HCT116 (cell line): ENCODE measurements around the gene ZKSCAN2.

ENCODE experiments used
- CBX3 ChIP-seq: IDR thresholded peaks from 2 replicates; pipeline ENCODE4 v1.6.1; 2012; ENCODE audit warnings: low read depth
- POLR2A ChIP-seq: IDR thresholded peaks from 2 replicates; pipeline ENCODE4 v1.7.0; 2011; ENCODE audit warnings: borderline replicate concordance; ENCODE audit not compliant: insufficient read depth, insufficient read length; ENCODE audit errors: extremely low read depth
- POLR2AphosphoS5 ChIP-seq: IDR thresholded peaks from 2 replicates; pipeline ENCODE4 v1.6.1; 2011; ENCODE audit warnings: mild to moderate bottlenecking, low read depth, low read length, moderate library complexity
- SRF ChIP-seq: IDR thresholded peaks from 2 replicates; pipeline ENCODE4 v1.6.1; 2012; ENCODE audit warnings: low read depth
- YY1 ChIP-seq: IDR thresholded peaks from 2 replicates; pipeline ENCODE4 v1.6.1; 2011; ENCODE audit warnings: low read length, low read depth, moderate library complexity, mild to moderate bottlenecking; ENCODE audit not compliant: insufficient replicate concordance; ENCODE audit errors: extremely low read depth
- TF ChIP-seq, protein P1 (sequence below), 3 experiments: fragments of 200-600 bp in 1 of 3; sonication (generic) in 1 of 3; IDR thresholded peaks in 2 of 3; conservative IDR thresholded peaks in 1 of 3; 2 replicates each; pipeline ENCODE4 v1.5.1; 2012 to 2017; ENCODE audit warnings: low read depth in 2 of 3, low read length in 2 of 3, antibody characterized with exemption in 1 of 3, borderline replicate concordance in 1 of 3, control low read depth in 1 of 3, mild to moderate bottlenecking in 1 of 3, mixed read lengths in 1 of 3, mixed run types in 1 of 3, moderate library complexity in 1 of 3; ENCODE audit not compliant: insufficient read depth in 1 of 3
- TF ChIP-seq, protein P2 (sequence below): IDR thresholded peaks from 2 replicates; pipeline ENCODE4 v1.6.1; 2012

DNA sequence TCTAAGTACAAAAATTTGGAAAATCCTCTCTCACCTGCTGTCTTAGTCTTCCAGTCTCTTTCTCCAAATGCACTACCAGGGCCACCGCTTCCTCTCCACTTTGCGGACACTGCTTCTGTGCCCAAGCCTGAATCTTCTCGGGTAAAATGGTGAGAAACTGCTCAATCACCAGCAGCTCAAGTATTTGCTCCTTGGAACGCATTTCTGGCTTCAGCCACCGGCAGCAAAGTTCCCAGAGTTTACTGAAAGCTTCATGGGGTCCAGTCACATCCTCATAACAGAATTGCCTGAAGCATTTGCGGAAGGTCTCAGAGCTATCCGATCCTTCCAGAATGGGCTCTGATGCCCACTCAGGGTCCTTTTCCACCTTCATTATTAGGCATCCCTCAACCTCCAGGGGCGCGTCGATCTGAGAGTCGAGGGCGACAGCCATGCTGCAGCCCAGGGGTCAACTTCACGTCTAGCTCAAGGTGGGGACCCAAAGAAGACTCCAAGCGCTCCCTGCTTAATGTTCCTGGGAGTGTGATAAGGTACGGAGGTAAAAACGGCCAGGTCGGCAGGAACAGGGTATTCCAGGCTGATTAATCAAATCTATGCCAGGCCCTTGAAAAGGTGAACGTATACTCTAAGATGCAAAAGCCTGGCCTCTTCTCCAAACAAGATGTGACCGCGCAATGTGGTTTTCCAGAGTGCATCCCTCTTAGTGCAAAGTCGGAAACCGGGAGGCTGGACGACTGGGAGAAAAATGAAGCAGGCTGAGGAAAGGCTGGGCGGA, 763 bp downstream of the ZKSCAN2 start:
- TF ChIP-seq POLR2A (no peak), CBX3 (no peak), POLR2AphosphoS5 (no peak), SRF (no peak), YY1 (no peak)
- TF ChIP-seq, protein P1, sequence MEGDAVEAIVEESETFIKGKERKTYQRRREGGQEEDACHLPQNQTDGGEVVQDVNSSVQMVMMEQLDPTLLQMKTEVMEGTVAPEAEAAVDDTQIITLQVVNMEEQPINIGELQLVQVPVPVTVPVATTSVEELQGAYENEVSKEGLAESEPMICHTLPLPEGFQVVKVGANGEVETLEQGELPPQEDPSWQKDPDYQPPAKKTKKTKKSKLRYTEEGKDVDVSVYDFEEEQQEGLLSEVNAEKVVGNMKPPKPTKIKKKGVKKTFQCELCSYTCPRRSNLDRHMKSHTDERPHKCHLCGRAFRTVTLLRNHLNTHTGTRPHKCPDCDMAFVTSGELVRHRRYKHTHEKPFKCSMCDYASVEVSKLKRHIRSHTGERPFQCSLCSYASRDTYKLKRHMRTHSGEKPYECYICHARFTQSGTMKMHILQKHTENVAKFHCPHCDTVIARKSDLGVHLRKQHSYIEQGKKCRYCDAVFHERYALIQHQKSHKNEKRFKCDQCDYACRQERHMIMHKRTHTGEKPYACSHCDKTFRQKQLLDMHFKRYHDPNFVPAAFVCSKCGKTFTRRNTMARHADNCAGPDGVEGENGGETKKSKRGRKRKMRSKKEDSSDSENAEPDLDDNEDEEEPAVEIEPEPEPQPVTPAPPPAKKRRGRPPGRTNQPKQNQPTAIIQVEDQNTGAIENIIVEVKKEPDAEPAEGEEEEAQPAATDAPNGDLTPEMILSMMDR (IDR thresholded peaks at IDR 0.05 in 2 of 3, conservative IDR thresholded peaks at IDR 0.05 in 1 of 3; ENCODE audit: borderline replicate concordance in 1 of 3, insufficient read depth in 1 of 3, low read depth in 2 of 3, low read length in 2 of 3) = no peak; a peak in 1 of 6 replicates
- TF ChIP-seq, protein P2, sequence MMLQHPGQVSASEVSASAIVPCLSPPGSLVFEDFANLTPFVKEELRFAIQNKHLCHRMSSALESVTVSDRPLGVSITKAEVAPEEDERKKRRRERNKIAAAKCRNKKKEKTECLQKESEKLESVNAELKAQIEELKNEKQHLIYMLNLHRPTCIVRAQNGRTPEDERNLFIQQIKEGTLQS = no peak
